ENCODE measurements around the gene MYO1G.

Gene MYO1G

DNA sequence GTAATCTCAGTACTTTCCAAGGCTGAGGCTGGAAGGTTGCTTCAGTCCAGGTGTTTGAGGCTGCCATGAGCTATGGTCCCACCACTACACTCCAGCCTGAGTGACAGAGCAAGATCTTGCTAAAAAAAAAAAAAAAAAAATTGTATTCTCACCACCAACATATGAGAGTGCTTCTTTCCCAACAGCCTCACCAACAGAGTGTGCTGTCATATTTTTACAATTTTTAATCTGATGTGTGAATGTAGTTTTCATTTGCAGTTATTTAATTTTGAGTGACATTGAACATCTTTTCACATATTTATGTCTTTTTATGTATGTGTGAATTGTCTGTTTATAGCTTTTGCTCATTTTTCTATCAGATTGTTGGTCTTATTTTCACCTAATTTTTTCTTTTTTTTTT lies 35.2 kb downstream of the MYO1G start:
- Histone ChIP-seq H3K27me3 (ENCODE audit: control insufficient read depth in 3 of 3, insufficient read depth in 3 of 3, low read depth in 1 of 3, low read length in 3 of 3) (peaks cover 0 to 3% (median 0%) of the 10 kb centered on the region in 3 experiments), H3K18ac (ENCODE audit: low read length) (no peak overlapping the region), H4K8ac (ENCODE audit: low read depth, low read length) (no peak overlapping the region), H3K36me3 (replicated peaks in 1 of 2; ENCODE audit: control insufficient read depth in 2 of 2, insufficient read depth in 2 of 2, low read length in 2 of 2) (no peaks in the 10 kb centered on the region), H3K27ac (replicated peaks; ENCODE audit: low read length) (no peak overlapping the region), H3K4me1 (ENCODE audit: control insufficient read depth in 2 of 2, insufficient read depth in 1 of 2, low read depth in 1 of 2, low read length in 2 of 2) (no peaks in the 10 kb centered on the region), H3K9ac (ENCODE audit: low read depth, low read length, poor library complexity) (no peak overlapping the region), H2BK5ac (ENCODE audit: low read length) (no peak overlapping the region), H2AFZ (ENCODE audit: low read length) (no peak overlapping the region), H2BK120ac (ENCODE audit: low read depth, low read length) (no peak overlapping the region), H4K91ac (ENCODE audit: low read depth, low read length, poor library complexity) (no peak overlapping the region), H3K4me2 (ENCODE audit: insufficient read depth, low read length, poor library complexity, severe bottlenecking) (no peak overlapping the region), H2BK12ac (ENCODE audit: low read length) (no peak overlapping the region), H2BK15ac (ENCODE audit: low read length) (no peak overlapping the region), H3K14ac (ENCODE audit: low read length) (no peak overlapping the region), H2AK5ac (ENCODE audit: low read depth, low read length) (no peak overlapping the region), H3K4ac (ENCODE audit: low read length) (no peak overlapping the region), H3K9me3 (replicated peaks in 1 of 2; ENCODE audit: control insufficient read depth in 2 of 2, insufficient read depth in 1 of 2, low read depth in 1 of 2, low read length in 2 of 2) (no peaks in the 10 kb centered on the region), H3K23ac (ENCODE audit: low read depth, low read length, poor library complexity) (no peak overlapping the region), H3K4me3 (ENCODE audit: low read length in 2 of 2) (no peak overlapping the region), H3K79me1 (ENCODE audit: low read depth, low read length) (no peaks in the 10 kb centered on the region)
- DNase-seq (ENCODE audit: low spot score): no peak

DNA sequence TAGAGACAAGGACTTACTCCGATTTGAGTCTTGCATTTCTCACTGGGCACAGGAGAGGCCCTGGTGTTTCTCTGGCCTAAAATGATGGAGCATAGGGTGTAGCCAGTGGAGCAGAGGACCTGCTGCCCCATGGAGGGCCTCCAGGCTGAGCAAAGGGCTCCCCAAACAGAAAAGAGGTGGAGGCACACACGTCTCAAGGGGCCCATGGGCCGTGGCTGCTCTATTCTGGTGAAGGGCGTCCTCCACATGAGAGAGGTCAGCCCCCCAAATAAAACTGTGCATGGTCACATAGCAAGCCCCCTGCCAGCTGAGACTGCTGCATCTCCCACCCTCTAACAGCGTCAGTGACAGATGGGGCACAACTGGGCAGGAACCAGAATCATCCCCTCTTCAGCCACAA lies 41.4 kb downstream of the MYO1G start:
- no peak overlapping the region for H2AK5ac ChIP-seq (ENCODE audit: low read depth, low read length)
- no peaks in the 10 kb centered on the region for H3K79me1 ChIP-seq (ENCODE audit: low read depth, low read length)
- no CpG with 5 or more reads among the region's 5 CpGs for WGBS, 2 donors (ENCODE audit: extremely low coverage in 2 of 2, insufficient read length in 2 of 2, insufficient replicate concordance in 1 of 2)

DNA sequence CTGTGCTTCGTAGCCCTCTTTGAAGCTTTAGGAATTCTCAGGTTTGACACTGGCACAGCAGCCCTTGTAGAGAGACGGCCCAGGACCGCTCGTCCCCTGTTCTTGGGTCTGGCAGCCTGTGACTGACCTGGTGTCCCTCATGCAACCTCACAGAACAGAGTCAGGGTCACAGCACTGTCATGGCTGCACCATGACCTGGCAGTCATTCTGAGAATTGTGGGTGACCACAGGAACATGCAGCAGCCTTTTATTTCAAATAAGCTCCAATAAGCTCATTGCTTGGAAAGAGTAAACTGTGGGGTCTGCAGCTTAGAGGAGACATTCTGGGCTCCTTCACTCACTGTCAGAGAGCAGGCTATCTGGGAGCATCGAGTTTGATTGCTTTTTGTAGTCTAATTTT lies 42.5 kb downstream of the MYO1G start:
- no peak overlapping the region for H2BK5ac ChIP-seq (ENCODE audit: low read length)
- H3K9me3 ChIP-seq (replicated peaks in 1 of 2; ENCODE audit: control insufficient read depth in 2 of 2, insufficient read depth in 1 of 2, low read depth in 1 of 2, low read length in 2 of 2): no peaks in the 10 kb centered on the region
- H3K4me2 ChIP-seq (ENCODE audit: insufficient read depth, low read length, poor library complexity, severe bottlenecking): no peak overlapping the region
- H3K23ac ChIP-seq (ENCODE audit: low read depth, low read length, poor library complexity): no peak overlapping the region
- no peaks in the 10 kb centered on the region for H3K79me1 ChIP-seq (ENCODE audit: low read depth, low read length)
- no peak overlapping the region for H2BK120ac ChIP-seq (ENCODE audit: low read depth, low read length)
- no peak overlapping the region for H3K4me3 ChIP-seq (ENCODE audit: low read length in 2 of 2)
- H3K27me3 ChIP-seq (ENCODE audit: control insufficient read depth in 3 of 3, insufficient read depth in 3 of 3, low read depth in 1 of 3, low read length in 3 of 3): peaks cover 0 to 30% (median 0%) of the 10 kb centered on the region in 3 experiments
- H3K4me1 ChIP-seq (ENCODE audit: control insufficient read depth in 2 of 2, insufficient read depth in 1 of 2, low read depth in 1 of 2, low read length in 2 of 2): no peaks in the 10 kb centered on the region
- no peak overlapping the region for H3K14ac ChIP-seq (ENCODE audit: low read length)
- H3K36me3 ChIP-seq (replicated peaks in 1 of 2; ENCODE audit: control insufficient read depth in 2 of 2, insufficient read depth in 2 of 2, low read length in 2 of 2): no peaks in the 10 kb centered on the region
- no peak overlapping the region for H2BK12ac ChIP-seq (ENCODE audit: low read length)
- no peak overlapping the region for H3K9ac ChIP-seq (ENCODE audit: low read depth, low read length, poor library complexity)
- H3K27ac ChIP-seq (replicated peaks; ENCODE audit: low read length): no peak overlapping the region
- no peak overlapping the region for H4K8ac ChIP-seq (ENCODE audit: low read depth, low read length)
- H2BK15ac ChIP-seq (ENCODE audit: low read length): no peak overlapping the region
- no peak overlapping the region for H3K18ac ChIP-seq (ENCODE audit: low read length)
- WGBS, 2 donors (ENCODE audit: extremely low coverage in 2 of 2, insufficient read length in 2 of 2, insufficient replicate concordance in 1 of 2): no CpG with 5 or more reads among the region's 5 CpGs
- no peak overlapping the region for H2AK5ac ChIP-seq (ENCODE audit: low read depth, low read length)
- no peak overlapping the region for H3K4ac ChIP-seq (ENCODE audit: low read length)
- no peak overlapping the region for H2AFZ ChIP-seq (ENCODE audit: low read length)
- no peak overlapping the region for H4K91ac ChIP-seq (ENCODE audit: low read depth, low read length, poor library complexity)
- DNase-seq (ENCODE audit: low spot score): no peak

More for the DNA sequence above, 41.4 kb downstream of the MYO1G start:
- Histone ChIP-seq H3K36me3 (replicated peaks in 1 of 2; ENCODE audit: control insufficient read depth in 2 of 2, insufficient read depth in 2 of 2, low read length in 2 of 2) (no peaks in the 10 kb centered on the region), H3K4me1 (ENCODE audit: control insufficient read depth in 2 of 2, insufficient read depth in 1 of 2, low read depth in 1 of 2, low read length in 2 of 2) (no peaks in the 10 kb centered on the region), H3K4me3 (ENCODE audit: low read length in 2 of 2) (no peak overlapping the region), H3K9ac (ENCODE audit: low read depth, low read length, poor library complexity) (peak overlapping the region; percentile 64), H3K18ac (ENCODE audit: low read length) (no peak overlapping the region), H2BK5ac (ENCODE audit: low read length) (no peak overlapping the region), H2BK15ac (ENCODE audit: low read length) (no peak overlapping the region), H3K4ac (ENCODE audit: low read length) (no peak overlapping the region), H3K23ac (ENCODE audit: low read depth, low read length, poor library complexity) (no peak overlapping the region), H4K91ac (ENCODE audit: low read depth, low read length, poor library complexity) (no peak overlapping the region), H4K8ac (ENCODE audit: low read depth, low read length) (no peak overlapping the region), H2AFZ (ENCODE audit: low read length) (no peak overlapping the region), H2BK120ac (ENCODE audit: low read depth, low read length) (no peak overlapping the region), H3K27me3 (ENCODE audit: control insufficient read depth in 3 of 3, insufficient read depth in 3 of 3, low read depth in 1 of 3, low read length in 3 of 3) (peaks cover 0 to 30% (median 0%) of the 10 kb centered on the region in 3 experiments), H3K9me3 (replicated peaks in 1 of 2; ENCODE audit: control insufficient read depth in 2 of 2, insufficient read depth in 1 of 2, low read depth in 1 of 2, low read length in 2 of 2) (no peaks in the 10 kb centered on the region), H2BK12ac (ENCODE audit: low read length) (no peak overlapping the region), H3K14ac (ENCODE audit: low read length) (no peak overlapping the region), H3K4me2 (ENCODE audit: insufficient read depth, low read length, poor library complexity, severe bottlenecking) (no peak overlapping the region), H3K27ac (replicated peaks; ENCODE audit: low read length) (no peak overlapping the region)
- no peak for DNase-seq (ENCODE audit: low spot score)

DNA sequence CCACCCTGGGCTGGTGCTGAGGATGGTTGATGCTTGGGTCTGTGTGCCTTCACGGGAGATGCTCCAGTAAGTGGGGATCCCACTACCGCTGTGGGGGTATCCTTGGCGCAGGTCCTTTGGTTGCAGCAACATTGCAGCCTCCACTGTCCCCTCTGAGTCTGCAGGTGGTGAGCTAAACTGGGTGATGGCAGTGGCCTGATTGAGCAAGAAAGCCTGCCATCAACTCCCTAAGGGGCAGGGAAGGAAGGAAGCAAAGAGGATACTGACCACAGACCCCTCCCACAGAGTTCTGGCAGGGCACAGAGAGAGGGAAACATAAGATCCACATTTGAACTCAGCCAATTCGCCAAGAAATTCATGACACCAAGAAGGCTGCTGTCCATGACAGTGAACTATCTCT lies 43.2 kb downstream of the MYO1G start:
- H3K9ac ChIP-seq (ENCODE audit: low read depth, low read length, poor library complexity): no peak overlapping the region
- H2AFZ ChIP-seq (ENCODE audit: low read length): no peak overlapping the region
- WGBS, 2 donors (ENCODE audit: extremely low coverage in 2 of 2, insufficient read length in 2 of 2, insufficient replicate concordance in 1 of 2): no CpG with 5 or more reads among the region's 4 CpGs
- no peak overlapping the region for H3K4ac ChIP-seq (ENCODE audit: low read length)
- no peak overlapping the region for H3K23ac ChIP-seq (ENCODE audit: low read depth, low read length, poor library complexity)
- no peaks in the 10 kb centered on the region for H3K79me1 ChIP-seq (ENCODE audit: low read depth, low read length)
- DNase-seq (ENCODE audit: low spot score): no peak
- H3K4me1 ChIP-seq (ENCODE audit: control insufficient read depth in 2 of 2, insufficient read depth in 1 of 2, low read depth in 1 of 2, low read length in 2 of 2): no peaks in the 10 kb centered on the region
- H2BK120ac ChIP-seq (ENCODE audit: low read depth, low read length): no peak overlapping the region
- H3K14ac ChIP-seq (ENCODE audit: low read length): no peak overlapping the region
- H3K18ac ChIP-seq (ENCODE audit: low read length): no peak overlapping the region
- H3K9me3 ChIP-seq (replicated peaks in 1 of 2; ENCODE audit: control insufficient read depth in 2 of 2, insufficient read depth in 1 of 2, low read depth in 1 of 2, low read length in 2 of 2): no peaks in the 10 kb centered on the region
- peaks cover 0 to 30% (median 0%) of the 10 kb centered on the region in 3 experiments for H3K27me3 ChIP-seq (ENCODE audit: control insufficient read depth in 3 of 3, insufficient read depth in 3 of 3, low read depth in 1 of 3, low read length in 3 of 3)
- no peak overlapping the region for H2BK15ac ChIP-seq (ENCODE audit: low read length)
- H3K36me3 ChIP-seq (replicated peaks in 1 of 2; ENCODE audit: control insufficient read depth in 2 of 2, insufficient read depth in 2 of 2, low read length in 2 of 2): no peaks in the 10 kb centered on the region
- no peak overlapping the region for H3K4me3 ChIP-seq (ENCODE audit: low read length in 2 of 2)
- no peak overlapping the region for H4K8ac ChIP-seq (ENCODE audit: low read depth, low read length)
- no peak overlapping the region for H2BK5ac ChIP-seq (ENCODE audit: low read length)
- no peak overlapping the region for H2AK5ac ChIP-seq (ENCODE audit: low read depth, low read length)
- H3K4me2 ChIP-seq (ENCODE audit: insufficient read depth, low read length, poor library complexity, severe bottlenecking): no peak overlapping the region
- H4K91ac ChIP-seq (ENCODE audit: low read depth, low read length, poor library complexity): no peak overlapping the region
- no peak overlapping the region for H3K27ac ChIP-seq (replicated peaks; ENCODE audit: low read length)
- no peak overlapping the region for H2BK12ac ChIP-seq (ENCODE audit: low read length)

Data from neuronal stem cell (in vitro differentiated cells).